ENCODE results near the gene ZXDC. TPM values are rescaled to one million over a fixed set of nuclear protein-coding genes. Genes with fewer than 3 reads are reported as not detected.

Gene ZXDC
- total RNA-seq, 1 experiment from 2014 or later, result 33.3 TPM

- DNase-seq (ENCODE audit: low read depth, low spot score) (no peak), ATAC-seq (no peak)
- TF ChIP-seq POLR2AphosphoS5 (IDR thresholded peaks at IDR 0.05; ENCODE audit: low read depth, low read length) (no peak), CTCF (IDR thresholded peaks at IDR 0.05) (no peak), REST (IDR thresholded peaks at IDR 0.05; ENCODE audit: insufficient read depth in 1 of 2, low read depth in 2 of 2, low read length in 1 of 2) (no peak), SIN3A (IDR thresholded peaks at IDR 0.05; ENCODE audit: borderline replicate concordance, insufficient read depth, low read depth, low read length) (no peak), TCF7L2 (IDR thresholded peaks at IDR 0.05; ENCODE audit: low read depth, low read length) (no peak)
- CTCF ChIA-PET, result interaction anchor here (0.7 kb wide), 1 partner anchor 256 kb away, joined by 6 read pairs; no protein-coding TSS in a partner anchor
- BruUV-seq (replicated peaks), result no TSS peak
- Histone ChIP-seq H3K27ac (ENCODE audit: low read length) (no peak overlapping the region), H3K4me3 (ENCODE audit: low read depth in 2 of 2, low read length in 2 of 2) (no peak overlapping the region), H3K9me3 (ENCODE audit: control insufficient read depth, insufficient read depth, low read depth, low read length) (no peaks in the 10 kb centered on the region), H3K36me3 (ENCODE audit: control insufficient read depth, insufficient read depth, low read length) (no peaks in the 10 kb centered on the region), H3K4me1 (ENCODE audit: control insufficient read depth, insufficient read depth, low read length) (no peaks in the 10 kb centered on the region), H3K27me3 (ENCODE audit: control insufficient read depth, insufficient read depth, low read length) (peaks cover 8% of the 10 kb centered on the region)
- intact Hi-C loops (cut with micrococcal nuclease; ENCODE audit: unreplicated experiment) (no loop called here), in situ Hi-C loops (cut with HindIII; ENCODE audit: low pct_unique_long_range_greater_than_20kb, low sequenced_read_pairs) (no loop called here)
- POLR2A ChIA-PET, result no interaction called here
Observed at GRCh38 chr3:126390751-126391150, 84.9 kb downstream of the ZXDC start.

GRCh38 chr3:126390201-126390600, 85.5 kb downstream of the ZXDC start:
- CTCF ChIA-PET, result interaction anchor here (0.7 kb wide), 1 partner anchor 255 kb away, joined by 6 read pairs; no protein-coding TSS in a partner anchor
- intact Hi-C loops (cut with micrococcal nuclease; ENCODE audit: unreplicated experiment) (no loop called here), in situ Hi-C loops (cut with HindIII; ENCODE audit: low pct_unique_long_range_greater_than_20kb, low sequenced_read_pairs) (no loop called here)
- Histone ChIP-seq H3K9me3 (ENCODE audit: control insufficient read depth, insufficient read depth, low read depth, low read length) (no peaks in the 10 kb centered on the region), H3K4me3 (ENCODE audit: low read depth in 2 of 2, low read length in 2 of 2) (no peak overlapping the region), H3K27ac (ENCODE audit: low read length) (no peak overlapping the region), H3K36me3 (ENCODE audit: control insufficient read depth, insufficient read depth, low read length) (no peaks in the 10 kb centered on the region), H3K4me1 (ENCODE audit: control insufficient read depth, insufficient read depth, low read length) (no peaks in the 10 kb centered on the region), H3K27me3 (ENCODE audit: control insufficient read depth, insufficient read depth, low read length) (peaks cover 8% of the 10 kb centered on the region)
- BruUV-seq (replicated peaks), result no TSS peak
- ATAC-seq (no peak), DNase-seq (ENCODE audit: low read depth, low spot score) (no peak)
- POLR2A ChIA-PET, result no interaction called here
- TF ChIP-seq CTCF (IDR thresholded peaks at IDR 0.05) (no peak), TCF7L2 (IDR thresholded peaks at IDR 0.05; ENCODE audit: low read depth, low read length) (no peak), REST (IDR thresholded peaks at IDR 0.05; ENCODE audit: insufficient read depth in 1 of 2, low read depth in 2 of 2, low read length in 1 of 2) (no peak), SIN3A (IDR thresholded peaks at IDR 0.05; ENCODE audit: borderline replicate concordance, insufficient read depth, low read depth, low read length) (no peak), POLR2AphosphoS5 (IDR thresholded peaks at IDR 0.05; ENCODE audit: low read depth, low read length) (no peak)

Measured in Panc1 (cell line).